Esophagus muscularis mucosa (tissue), 4 donors: ENCODE results near the gene MAPK8IP3.

Experiments used
- CTCF ChIP-seq, 3 experiments: fragments of 200-600 bp in 2 of 3; fragments of 450-650 bp in 1 of 3; sonication (generic) in 2 of 3; IDR thresholded peaks; one replicate each; pipeline ENCODE4 v1.5.1; 2017 to 2019; ENCODE audit warnings: antibody characterized with exemption in 3 of 3, mild to moderate bottlenecking in 2 of 3, moderate library complexity in 1 of 3
- EP300 ChIP-seq: sonication (generic); formaldehyde crosslinking; IDR thresholded peaks from one replicate; pipeline ENCODE4 v1.6.1; 2017; ENCODE audit warnings: antibody characterized with exemption
- POLR2AphosphoS5 ChIP-seq, 2 donors: sonication (generic); formaldehyde crosslinking; IDR thresholded peaks; one replicate each; pipeline ENCODE4 v1.6.1; 2017; ENCODE audit warnings: antibody characterized with exemption in 2 of 2

- TF ChIP-seq CTCF (IDR thresholded peaks at IDR 0.05): no peak
- TF ChIP-seq EP300: no peak
- no peak for TF ChIP-seq POLR2AphosphoS5 (IDR thresholded peaks at IDR 0.05)
Measured at GRCh38 chr16:1700246-1700645, 5.7 kb upstream of the MAPK8IP3 start.
